ENCODE results near the gene CYTH3.

GRCh38 chr7:6130007-6130587 is 142.3 kb downstream of the CYTH3 start:
- TF ChIP-seq CTCF (IDR thresholded peaks at IDR 0.05) = no peak
- no peak for TF ChIP-seq POLR2A (IDR thresholded peaks at IDR 0.05)
